A673 (cell line): ENCODE measurements around the gene JPT1.
"Not testable (repeated sequence)": the region's sequence is repeated elsewhere in the genome, so short reads cannot be mapped to it uniquely, and the experiment has no call there.

Experiments used
- CTCF ChIP-seq: fragments of 300-800, 200-600 bp; sonication (generic); conservative IDR thresholded peaks from 2 replicates; pipeline ENCODE4 v1.5.1; 2017; ENCODE audit warnings: low read depth, mild to moderate bottlenecking, antibody characterized with exemption, low read length, moderate library complexity, mixed read lengths
- EZH2 ChIP-seq: fragments of 200-600 bp; sonication (generic); IDR thresholded peaks from 2 replicates; pipeline ENCODE4 v1.6.1; 2017; ENCODE audit warnings: borderline replicate concordance, low read depth, mild to moderate bottlenecking, mixed read lengths, antibody characterized with exemption, low read length; ENCODE audit not compliant: poor library complexity, severe bottlenecking

- TF ChIP-seq EZH2, CTCF: not testable (repeated sequence)
Measured at GRCh38 chr17:75137762-75138161, 16.6 kb downstream of the JPT1 start.
